Measurements from ENCODE around the gene DMRTB1. TPM values are rescaled to one million over a fixed set of nuclear protein-coding genes. Genes with fewer than 3 reads are reported as not detected.

DMRTB1 gene
- not detected for total RNA-seq

DNA sequence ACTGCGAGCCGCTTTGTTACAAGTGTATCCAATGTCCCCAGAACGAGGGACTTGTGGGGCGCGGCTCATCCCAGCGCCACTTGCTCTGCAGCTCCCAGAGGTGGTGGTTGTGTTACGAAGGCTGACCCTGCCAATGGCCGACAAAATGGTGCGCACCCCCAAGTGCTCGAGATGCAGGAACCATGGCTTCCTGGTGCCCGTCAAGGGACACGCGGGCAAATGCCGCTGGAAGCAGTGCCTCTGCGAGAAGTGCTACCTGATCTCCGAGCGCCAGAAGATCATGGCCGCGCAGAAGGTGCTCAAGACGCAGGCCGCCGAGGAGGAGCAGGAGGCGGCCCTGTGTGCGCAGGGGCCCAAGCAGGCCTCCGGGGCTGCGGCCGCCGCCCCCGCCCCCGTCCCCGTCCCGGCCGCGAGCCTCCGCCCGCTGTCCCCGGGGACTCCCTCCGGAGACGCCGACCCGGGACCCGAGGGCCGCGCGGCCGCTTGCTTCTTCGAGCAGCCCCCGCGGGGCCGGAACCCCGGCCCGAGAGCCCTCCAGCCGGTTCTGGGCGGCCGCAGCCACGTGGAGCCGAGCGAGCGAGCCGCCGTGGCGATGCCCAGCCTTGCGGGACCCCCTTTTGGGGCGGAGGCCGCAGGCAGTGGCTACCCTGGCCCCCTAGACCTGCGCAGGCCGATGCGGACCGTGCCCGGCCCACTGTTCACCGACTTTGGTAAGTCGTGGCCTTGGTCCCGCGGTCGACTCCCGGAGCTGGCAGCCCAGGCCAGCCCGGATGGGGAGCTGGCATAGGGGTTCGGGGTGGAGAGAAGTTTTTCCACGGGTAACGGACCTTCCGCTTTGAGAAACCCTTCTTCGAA is at the start of gene DMRTB1:
DMRTB1 (plus strand) TSS at position 79 of the 855 bp plus-strand sequence; CDS start at position 134, 55 bp downstream.
- no peaks in the 10 kb centered on the region for H3K9me3 ChIP-seq
- DNase-seq (ENCODE audit: low spot score) = peak; percentile 28
- H3K27me3 ChIP-seq = no peaks in the 10 kb centered on the region
- H3K36me3 ChIP-seq = no peaks in the 10 kb centered on the region
- no peak within 1 kb of the TSS for H3K27ac ChIP-seq
- no peaks in the 10 kb centered on the region for H3K4me1 ChIP-seq
- TF ChIP-seq, protein P1, sequence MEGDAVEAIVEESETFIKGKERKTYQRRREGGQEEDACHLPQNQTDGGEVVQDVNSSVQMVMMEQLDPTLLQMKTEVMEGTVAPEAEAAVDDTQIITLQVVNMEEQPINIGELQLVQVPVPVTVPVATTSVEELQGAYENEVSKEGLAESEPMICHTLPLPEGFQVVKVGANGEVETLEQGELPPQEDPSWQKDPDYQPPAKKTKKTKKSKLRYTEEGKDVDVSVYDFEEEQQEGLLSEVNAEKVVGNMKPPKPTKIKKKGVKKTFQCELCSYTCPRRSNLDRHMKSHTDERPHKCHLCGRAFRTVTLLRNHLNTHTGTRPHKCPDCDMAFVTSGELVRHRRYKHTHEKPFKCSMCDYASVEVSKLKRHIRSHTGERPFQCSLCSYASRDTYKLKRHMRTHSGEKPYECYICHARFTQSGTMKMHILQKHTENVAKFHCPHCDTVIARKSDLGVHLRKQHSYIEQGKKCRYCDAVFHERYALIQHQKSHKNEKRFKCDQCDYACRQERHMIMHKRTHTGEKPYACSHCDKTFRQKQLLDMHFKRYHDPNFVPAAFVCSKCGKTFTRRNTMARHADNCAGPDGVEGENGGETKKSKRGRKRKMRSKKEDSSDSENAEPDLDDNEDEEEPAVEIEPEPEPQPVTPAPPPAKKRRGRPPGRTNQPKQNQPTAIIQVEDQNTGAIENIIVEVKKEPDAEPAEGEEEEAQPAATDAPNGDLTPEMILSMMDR (IDR thresholded peaks at IDR 0.05) = no peak
- H3K4me3 ChIP-seq = no peak within 1 kb of the TSS

DNA sequence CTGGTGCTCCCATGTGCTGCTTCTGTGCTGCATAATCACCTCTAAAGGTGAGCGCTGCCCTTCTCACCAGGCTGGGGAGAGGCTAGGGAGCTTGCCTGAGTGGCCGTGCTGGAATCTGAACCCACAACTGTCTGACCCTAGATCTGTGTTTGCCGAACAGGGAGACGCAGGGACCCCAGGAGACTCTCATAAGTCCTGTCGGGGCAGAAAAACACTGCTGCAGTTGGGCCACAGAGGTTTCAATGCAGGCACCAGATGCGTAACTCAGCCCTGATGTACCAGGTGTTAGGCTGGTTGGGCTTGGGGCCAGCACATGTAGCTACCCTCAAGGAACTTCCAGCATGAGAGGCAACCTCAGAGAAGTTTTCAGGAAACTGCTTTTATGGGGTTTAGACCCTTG is 49.5 kb upstream of the DMRTB1 start:
- no peaks in the 10 kb centered on the region for H3K9me3 ChIP-seq
- H3K36me3 ChIP-seq = no peaks in the 10 kb centered on the region
- no peak for DNase-seq (ENCODE audit: low spot score)
- TF ChIP-seq, protein P1 (IDR thresholded peaks at IDR 0.05) = no peak
- H3K27ac ChIP-seq = no peak overlapping the region
- H3K4me3 ChIP-seq = no peak overlapping the region
- H3K27me3 ChIP-seq = no peaks in the 10 kb centered on the region
- no peaks in the 10 kb centered on the region for H3K4me1 ChIP-seq

DNA sequence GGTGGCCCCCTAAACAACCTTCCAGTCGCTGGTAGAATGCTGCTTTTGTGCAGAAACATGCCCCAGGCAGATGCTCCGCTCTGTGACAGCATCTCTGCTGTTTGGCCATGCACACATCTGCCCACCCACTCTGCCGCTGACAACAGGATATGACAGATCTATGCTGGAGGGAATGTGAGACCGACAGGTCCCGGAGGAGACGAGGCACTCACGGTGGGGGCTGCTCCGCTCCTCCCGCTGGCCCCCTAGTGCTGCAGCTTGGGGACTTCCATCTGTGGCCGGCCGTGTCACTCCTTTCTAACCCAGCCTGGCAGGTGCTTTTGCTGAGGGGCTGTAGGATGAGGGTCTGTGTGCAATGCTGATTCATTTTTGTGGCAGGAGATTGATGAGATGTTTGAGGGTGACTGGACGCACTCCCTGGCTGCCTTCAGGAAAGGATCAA is 49.1 kb upstream of the DMRTB1 start:
- no peaks in the 10 kb centered on the region for H3K4me1 ChIP-seq
- TF ChIP-seq, protein P1 (IDR thresholded peaks at IDR 0.05) = no peak
- H3K27ac ChIP-seq = no peak overlapping the region
- H3K4me3 ChIP-seq = no peak overlapping the region
- no peaks in the 10 kb centered on the region for H3K9me3 ChIP-seq
- H3K36me3 ChIP-seq = no peaks in the 10 kb centered on the region
- DNase-seq (ENCODE audit: low spot score) = no peak
- H3K27me3 ChIP-seq = no peaks in the 10 kb centered on the region

DNA sequence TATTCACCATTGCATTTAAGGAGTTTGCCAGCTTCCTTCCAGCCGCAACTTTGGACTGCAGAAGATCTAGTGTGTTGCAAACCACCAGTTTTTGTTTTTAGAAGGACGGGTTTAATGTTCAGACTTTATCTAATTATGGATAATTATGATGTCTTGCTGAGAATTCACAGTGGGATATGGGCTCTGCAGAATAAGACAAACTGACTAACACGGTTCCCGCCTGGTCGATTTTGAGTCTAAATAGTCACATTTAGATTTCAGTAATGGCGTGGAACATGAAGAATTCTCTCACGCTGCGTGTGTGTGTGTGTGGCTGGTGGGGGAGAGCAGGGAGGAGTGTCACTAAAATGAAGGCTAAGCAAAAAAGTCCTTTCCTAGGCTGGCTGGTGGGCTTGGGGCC is 48.5 kb upstream of the DMRTB1 start:
- no peaks in the 10 kb centered on the region for H3K9me3 ChIP-seq
- DNase-seq (ENCODE audit: low spot score) = no peak
- H3K4me1 ChIP-seq = no peaks in the 10 kb centered on the region
- no peak overlapping the region for H3K4me3 ChIP-seq
- H3K27ac ChIP-seq = no peak overlapping the region
- H3K27me3 ChIP-seq = no peaks in the 10 kb centered on the region
- TF ChIP-seq, protein P1 (IDR thresholded peaks at IDR 0.05) = no peak
- H3K36me3 ChIP-seq = no peaks in the 10 kb centered on the region

DNA sequence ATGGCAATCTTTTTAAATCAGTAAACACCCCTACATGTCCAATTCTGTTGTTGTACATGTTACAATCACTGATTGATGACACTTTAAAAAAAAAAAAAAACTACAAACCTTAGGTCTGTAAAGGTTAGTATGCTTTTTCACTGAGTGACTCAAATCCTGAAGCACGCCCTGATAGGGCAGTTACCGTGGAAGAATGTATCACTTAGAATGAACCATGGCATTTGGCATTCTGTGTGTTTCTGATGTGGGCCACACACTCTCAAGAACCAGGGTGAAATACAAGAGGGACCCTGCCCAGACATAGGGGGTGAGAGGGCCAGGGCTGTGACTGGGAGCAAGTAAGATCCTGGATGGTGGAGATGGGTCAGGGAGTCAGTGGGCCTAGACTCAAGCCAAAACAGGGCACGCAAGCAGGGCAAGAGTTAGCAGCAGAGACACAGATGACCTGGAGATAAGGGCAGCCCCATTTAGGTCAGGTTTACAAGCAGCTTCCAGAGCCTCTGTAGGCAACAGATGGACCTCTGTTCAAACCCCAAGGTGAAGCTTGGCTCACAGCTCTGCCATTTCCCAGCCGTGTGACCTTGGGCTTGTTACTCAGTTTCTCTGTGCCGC is 47.6 kb upstream of the DMRTB1 start:
- H3K4me3 ChIP-seq = no peak overlapping the region
- TF ChIP-seq, protein P1 (IDR thresholded peaks at IDR 0.05) = no peak
- no peaks in the 10 kb centered on the region for H3K36me3 ChIP-seq
- H3K9me3 ChIP-seq = no peaks in the 10 kb centered on the region
- no peaks in the 10 kb centered on the region for H3K4me1 ChIP-seq
- H3K27me3 ChIP-seq = no peaks in the 10 kb centered on the region
- no peak overlapping the region for H3K27ac ChIP-seq
- DNase-seq (ENCODE audit: low spot score) = no peak

All from right atrium auricular region (tissue), 2 donors.